OCI-LY1 (cell line): ENCODE data around the gene AGAP9.

Experiments used
- CTCF ChIP-seq: fragments of 200-600 bp; sonication (generic), shearing (Covaris generic); IDR thresholded peaks from 2 replicates; pipeline ENCODE4 v1.5.1; 2017; ENCODE audit warnings: mild to moderate bottlenecking, antibody characterized with exemption, low read length, moderate library complexity, mixed read lengths
- EZH2 ChIP-seq: fragments of 200-600 bp; sonication (generic), shearing (Covaris generic); IDR thresholded peaks from 2 replicates; pipeline ENCODE4 v1.8.0; 2017; ENCODE audit warnings: borderline replicate concordance, mixed run types, mild to moderate bottlenecking, antibody characterized with exemption, low read length, moderate library complexity, mixed read lengths

- no peak for TF ChIP-seq CTCF
- TF ChIP-seq EZH2 = no peak
These were observed 66.0 kb downstream of the AGAP9 start for GRCh38 chr10:47457528-47457820.
